Keratinocyte (primary cell): ENCODE measurements around the gene NRG2.

Experiments
- EZH2 ChIP-seq: IDR thresholded peaks from one replicate; pipeline ENCODE4 v1.6.1; 2012; ENCODE audit warnings: inconsistent platforms, mild to moderate bottlenecking, low read length, moderate library complexity
- TF ChIP-seq, protein P1 (sequence below), 3 experiments: IDR thresholded peaks in 1 of 3; conservative IDR thresholded peaks in 1 of 3; optimal IDR thresholded peaks in 1 of 3; 2 replicates in 2 of 3; 3 replicates in 1 of 3; pipeline versions ENCODE3 to v1.5.1; 2011; ENCODE audit warnings: low read length in 3 of 3, mild to moderate bottlenecking in 3 of 3, moderate library complexity in 2 of 3, control low read depth in 1 of 3, inconsistent platforms in 1 of 3; ENCODE audit not compliant: insufficient read depth in 2 of 3; ENCODE audit errors: extremely low read depth in 1 of 3

DNA sequence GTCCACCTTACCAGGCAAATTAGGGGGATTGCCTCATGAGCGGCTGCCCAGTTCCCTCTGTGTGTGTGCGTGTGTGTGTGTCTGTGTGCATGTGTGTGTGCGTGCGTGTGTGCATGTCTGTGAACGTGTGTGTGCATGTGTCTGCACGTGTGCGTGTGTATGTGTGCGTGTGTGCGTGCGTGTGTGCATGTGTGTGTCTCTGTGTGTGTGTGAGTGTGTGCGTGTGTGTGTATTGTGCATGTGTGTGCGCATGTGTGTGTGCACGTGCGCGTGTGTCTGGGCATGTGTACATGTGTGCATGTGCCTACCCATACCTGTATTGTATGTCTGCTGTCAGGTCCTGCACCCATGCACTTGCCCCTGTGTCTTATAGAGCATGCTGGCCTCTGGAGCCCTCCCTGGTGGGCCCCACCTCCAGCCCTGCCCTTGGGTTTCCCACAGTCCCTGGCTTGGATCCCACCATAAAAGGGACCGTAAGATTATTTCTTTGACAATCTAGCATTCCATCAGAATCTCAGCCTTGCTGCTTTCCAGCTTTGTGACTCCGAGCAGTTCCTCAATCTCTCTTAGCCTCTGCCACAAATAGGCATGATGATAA is 238.2 kb downstream of the NRG2 start:
- TF ChIP-seq, protein P1, sequence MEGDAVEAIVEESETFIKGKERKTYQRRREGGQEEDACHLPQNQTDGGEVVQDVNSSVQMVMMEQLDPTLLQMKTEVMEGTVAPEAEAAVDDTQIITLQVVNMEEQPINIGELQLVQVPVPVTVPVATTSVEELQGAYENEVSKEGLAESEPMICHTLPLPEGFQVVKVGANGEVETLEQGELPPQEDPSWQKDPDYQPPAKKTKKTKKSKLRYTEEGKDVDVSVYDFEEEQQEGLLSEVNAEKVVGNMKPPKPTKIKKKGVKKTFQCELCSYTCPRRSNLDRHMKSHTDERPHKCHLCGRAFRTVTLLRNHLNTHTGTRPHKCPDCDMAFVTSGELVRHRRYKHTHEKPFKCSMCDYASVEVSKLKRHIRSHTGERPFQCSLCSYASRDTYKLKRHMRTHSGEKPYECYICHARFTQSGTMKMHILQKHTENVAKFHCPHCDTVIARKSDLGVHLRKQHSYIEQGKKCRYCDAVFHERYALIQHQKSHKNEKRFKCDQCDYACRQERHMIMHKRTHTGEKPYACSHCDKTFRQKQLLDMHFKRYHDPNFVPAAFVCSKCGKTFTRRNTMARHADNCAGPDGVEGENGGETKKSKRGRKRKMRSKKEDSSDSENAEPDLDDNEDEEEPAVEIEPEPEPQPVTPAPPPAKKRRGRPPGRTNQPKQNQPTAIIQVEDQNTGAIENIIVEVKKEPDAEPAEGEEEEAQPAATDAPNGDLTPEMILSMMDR (optimal IDR thresholded peaks at IDR 0.05 in 1 of 3, IDR thresholded peaks at IDR 0.05 in 1 of 3, conservative IDR thresholded peaks at IDR 0.05 in 1 of 3; ENCODE audit: extremely low read depth in 1 of 3, insufficient read depth in 2 of 3, low read length in 3 of 3), result no peak
- no peak for TF ChIP-seq EZH2
